ENCODE results near the gene SLC24A3.
"Not testable (repeated sequence)": the region's sequence is repeated elsewhere in the genome, so short reads cannot be mapped to it uniquely, and the experiment has no call there.

The SLC24A3 gene

GRCh38 chr20:19748681-19749080 is 536.2 kb downstream of the SLC24A3 start:
- Histone ChIP-seq H2BK15ac (replicated peaks; ENCODE audit: low read depth) (no peak overlapping the region), H4K5ac (ENCODE audit: low read length) (no peak overlapping the region), H2BK120ac (ENCODE audit: low read depth, low read length) (no peak overlapping the region), H3K27me3 (ENCODE audit: insufficient read depth, low read length, poor library complexity) (no peaks in the 10 kb centered on the region), H3K4me2 (ENCODE audit: low read length) (no peak overlapping the region), H2AK5ac (ENCODE audit: low read length) (no peak overlapping the region), H3K79me1 (ENCODE audit: low read length) (no peaks in the 10 kb centered on the region), H3K4me3 (ENCODE audit: low read length) (no peak overlapping the region), H3K79me2 (ENCODE audit: control insufficient read depth, insufficient read depth, low read length) (no peaks in the 10 kb centered on the region), H3K56ac (ENCODE audit: low read length) (no peak overlapping the region), H3K9ac (ENCODE audit: low read length) (no peak overlapping the region), H3K4ac (ENCODE audit: low read depth, low read length) (no peak overlapping the region), H2BK5ac (ENCODE audit: low read length) (no peak overlapping the region), H3K36me3 (ENCODE audit: control insufficient read depth, insufficient read depth, low read length) (no peaks in the 10 kb centered on the region), H3K23ac (ENCODE audit: low read length) (no peak overlapping the region), H4K8ac (ENCODE audit: low read depth, low read length) (no peak overlapping the region), H3K27ac (ENCODE audit: low read depth, low read length) (no peak overlapping the region), H3K18ac (ENCODE audit: low read length) (no peak overlapping the region), H3K4me1 (ENCODE audit: control insufficient read depth, low read depth, low read length) (no peaks in the 10 kb centered on the region)
- no CpG with 5 or more reads among the region's 2 CpGs for WGBS (ENCODE audit: extremely low coverage, insufficient coverage, low lambda C conversion rate)
- no peak for DNase-seq

- H2BK120ac ChIP-seq (ENCODE audit: low read depth, low read length) = no peak overlapping the region
- H3K18ac ChIP-seq (ENCODE audit: low read length) = no peak overlapping the region
- no peaks in the 10 kb centered on the region for H3K4me1 ChIP-seq (ENCODE audit: control insufficient read depth, low read depth, low read length)
- no peak overlapping the region for H4K8ac ChIP-seq (ENCODE audit: low read depth, low read length)
- H2AK5ac ChIP-seq (ENCODE audit: low read length) = no peak overlapping the region
- H2BK15ac ChIP-seq (replicated peaks; ENCODE audit: low read depth) = no peak overlapping the region
- no peak for DNase-seq
- WGBS (ENCODE audit: extremely low coverage, insufficient coverage, low lambda C conversion rate) = no CpG with 5 or more reads among the region's 3 CpGs
- no peak overlapping the region for H3K27ac ChIP-seq (ENCODE audit: low read depth, low read length)
- H4K5ac ChIP-seq (ENCODE audit: low read length) = no peak overlapping the region
- H3K36me3 ChIP-seq (ENCODE audit: control insufficient read depth, insufficient read depth, low read length) = no peaks in the 10 kb centered on the region
- H3K4me3 ChIP-seq (ENCODE audit: low read length) = no peak overlapping the region
- no peak overlapping the region for H3K56ac ChIP-seq (ENCODE audit: low read length)
- H3K79me2 ChIP-seq (ENCODE audit: control insufficient read depth, insufficient read depth, low read length) = no peaks in the 10 kb centered on the region
- no peak overlapping the region for H3K23ac ChIP-seq (ENCODE audit: low read length)
- H3K4ac ChIP-seq (ENCODE audit: low read depth, low read length) = no peak overlapping the region
- no peak overlapping the region for H2BK5ac ChIP-seq (ENCODE audit: low read length)
- no peaks in the 10 kb centered on the region for H3K27me3 ChIP-seq (ENCODE audit: insufficient read depth, low read length, poor library complexity)
- H3K9ac ChIP-seq (ENCODE audit: low read length) = no peak overlapping the region
- no peaks in the 10 kb centered on the region for H3K79me1 ChIP-seq (ENCODE audit: low read length)
- no peak overlapping the region for H3K4me2 ChIP-seq (ENCODE audit: low read length)
These were observed 537.2 kb downstream of the SLC24A3 start for GRCh38 chr20:19749618-19750071.

GRCh38 chr20:19750101-19750606 is 537.7 kb downstream of the SLC24A3 start:
- H4K8ac ChIP-seq (ENCODE audit: low read depth, low read length) = no peak overlapping the region
- H4K5ac ChIP-seq (ENCODE audit: low read length) = no peak overlapping the region
- no peak overlapping the region for H2BK5ac ChIP-seq (ENCODE audit: low read length)
- no peak for DNase-seq
- no CpG with 5 or more reads among the region's 4 CpGs for WGBS (ENCODE audit: extremely low coverage, insufficient coverage, low lambda C conversion rate)
- H3K9ac ChIP-seq (ENCODE audit: low read length) = no peak overlapping the region
- H2BK15ac ChIP-seq (replicated peaks; ENCODE audit: low read depth) = no peak overlapping the region
- no peak overlapping the region for H2AK5ac ChIP-seq (ENCODE audit: low read length)
- no peak overlapping the region for H3K18ac ChIP-seq (ENCODE audit: low read length)
- no peak overlapping the region for H3K4ac ChIP-seq (ENCODE audit: low read depth, low read length)
- H3K36me3 ChIP-seq (ENCODE audit: control insufficient read depth, insufficient read depth, low read length) = no peaks in the 10 kb centered on the region
- no peak overlapping the region for H3K4me2 ChIP-seq (ENCODE audit: low read length)
- H2BK120ac ChIP-seq (ENCODE audit: low read depth, low read length) = no peak overlapping the region
- H3K23ac ChIP-seq (ENCODE audit: low read length) = no peak overlapping the region
- no peaks in the 10 kb centered on the region for H3K79me2 ChIP-seq (ENCODE audit: control insufficient read depth, insufficient read depth, low read length)
- no peaks in the 10 kb centered on the region for H3K27me3 ChIP-seq (ENCODE audit: insufficient read depth, low read length, poor library complexity)
- H3K27ac ChIP-seq (ENCODE audit: low read depth, low read length) = no peak overlapping the region
- H3K4me3 ChIP-seq (ENCODE audit: low read length) = no peak overlapping the region
- no peaks in the 10 kb centered on the region for H3K4me1 ChIP-seq (ENCODE audit: control insufficient read depth, low read depth, low read length)
- no peak overlapping the region for H3K56ac ChIP-seq (ENCODE audit: low read length)
- H3K79me1 ChIP-seq (ENCODE audit: low read length) = no peaks in the 10 kb centered on the region

GRCh38 chr20:19750907-19751636 is 538.6 kb downstream of the SLC24A3 start:
- H3K23ac ChIP-seq (ENCODE audit: low read length) = no peak overlapping the region
- H3K4me2 ChIP-seq (ENCODE audit: low read length) = no peak overlapping the region
- H2AK5ac ChIP-seq (ENCODE audit: low read length) = no peak overlapping the region
- no peaks in the 10 kb centered on the region for H3K79me1 ChIP-seq (ENCODE audit: low read length)
- H3K4me1 ChIP-seq (ENCODE audit: control insufficient read depth, low read depth, low read length) = no peaks in the 10 kb centered on the region
- no peaks in the 10 kb centered on the region for H3K79me2 ChIP-seq (ENCODE audit: control insufficient read depth, insufficient read depth, low read length)
- H2BK120ac ChIP-seq (ENCODE audit: low read depth, low read length) = no peak overlapping the region
- H3K4me3 ChIP-seq (ENCODE audit: low read length) = no peak overlapping the region
- no peaks in the 10 kb centered on the region for H3K27me3 ChIP-seq (ENCODE audit: insufficient read depth, low read length, poor library complexity)
- no peak overlapping the region for H3K18ac ChIP-seq (ENCODE audit: low read length)
- no peak overlapping the region for H2BK15ac ChIP-seq (replicated peaks; ENCODE audit: low read depth)
- H3K36me3 ChIP-seq (ENCODE audit: control insufficient read depth, insufficient read depth, low read length) = no peaks in the 10 kb centered on the region
- no peak overlapping the region for H3K56ac ChIP-seq (ENCODE audit: low read length)
- no CpG with 5 or more reads among the region's 5 CpGs for WGBS (ENCODE audit: extremely low coverage, insufficient coverage, low lambda C conversion rate)
- H3K9ac ChIP-seq (ENCODE audit: low read length) = no peak overlapping the region
- H3K27ac ChIP-seq (ENCODE audit: low read depth, low read length) = no peak overlapping the region
- DNase-seq = no peak
- no peak overlapping the region for H3K4ac ChIP-seq (ENCODE audit: low read depth, low read length)
- no peak overlapping the region for H4K8ac ChIP-seq (ENCODE audit: low read depth, low read length)
- no peak overlapping the region for H4K5ac ChIP-seq (ENCODE audit: low read length)
- H2BK5ac ChIP-seq (ENCODE audit: low read length) = no peak overlapping the region

GRCh38 chr20:19754201-19754600 is 541.8 kb downstream of the SLC24A3 start:
- H3K18ac ChIP-seq (ENCODE audit: low read length); H2BK120ac ChIP-seq (ENCODE audit: low read depth, low read length); H3K9ac ChIP-seq (ENCODE audit: low read length); H3K4ac ChIP-seq (ENCODE audit: low read depth, low read length); H3K79me1 ChIP-seq (ENCODE audit: low read length); H3K56ac ChIP-seq (ENCODE audit: low read length); H3K4me1 ChIP-seq (ENCODE audit: control insufficient read depth, low read depth, low read length); H4K8ac ChIP-seq (ENCODE audit: low read depth, low read length); H3K36me3 ChIP-seq (ENCODE audit: control insufficient read depth, insufficient read depth, low read length); H2BK5ac ChIP-seq (ENCODE audit: low read length); H2AK5ac ChIP-seq (ENCODE audit: low read length); DNase-seq; H3K27me3 ChIP-seq (ENCODE audit: insufficient read depth, low read length, poor library complexity); H4K5ac ChIP-seq (ENCODE audit: low read length); H2BK15ac ChIP-seq (replicated peaks; ENCODE audit: low read depth); H3K4me3 ChIP-seq (ENCODE audit: low read length); H3K79me2 ChIP-seq (ENCODE audit: control insufficient read depth, insufficient read depth, low read length); H3K4me2 ChIP-seq (ENCODE audit: low read length); H3K23ac ChIP-seq (ENCODE audit: low read length); H3K27ac ChIP-seq (ENCODE audit: low read depth, low read length): not testable (repeated sequence)
- no CpG with 5 or more reads among the region's 14 CpGs for WGBS (ENCODE audit: extremely low coverage, insufficient coverage, low lambda C conversion rate)

Data from mesendoderm (in vitro differentiated cells).